ENCODE measurements around the gene UNK. TPM values are rescaled to one million over a fixed set of nuclear protein-coding genes. Genes with fewer than 3 reads are reported as not detected.

The UNK gene
- total and polyA plus RNA-seq, 10 donors = 19.0 to 53.8 (median 46.2) TPM

GRCh38 chr17:75783069-75783783, 1.4 kb upstream of the UNK start:
- peak overlapping the region in 1 of 8 donors; percentile 75 for H3K4me3 ChIP-seq
- peaks cover 44 to 85% (median 66%) of the 10 kb centered on the region in 6 donors for H3K4me1 ChIP-seq
- H3K36me3 ChIP-seq = peaks cover 0 to 9% (median 8%) of the 10 kb centered on the region in 6 donors
- TF ChIP-seq CTCF (IDR thresholded peaks at IDR 0.05 in 8 of 11, conservative IDR thresholded peaks at IDR 0.05 in 3 of 11) (peak; percentile 41 to 80 (median 74)), POLR2A (IDR thresholded peaks at IDR 0.05) (no peak)
- no peaks in the 10 kb centered on the region for H3K27me3 ChIP-seq (replicated peaks in 1 of 7)
- no peak for DNase-seq
- H3K9me3 ChIP-seq = no peaks in the 10 kb centered on the region
- peak overlapping the region; percentile 98 to 100 (median 99) for H3K27ac ChIP-seq
- intact Hi-C loops (cut with DNase I; ENCODE audit: low total_unique reads) = no loop called here
- WGBS, 5 donors = 2 to 7% (median 4%) methylated on average over 6 of the region's 6 CpGs

DNA sequence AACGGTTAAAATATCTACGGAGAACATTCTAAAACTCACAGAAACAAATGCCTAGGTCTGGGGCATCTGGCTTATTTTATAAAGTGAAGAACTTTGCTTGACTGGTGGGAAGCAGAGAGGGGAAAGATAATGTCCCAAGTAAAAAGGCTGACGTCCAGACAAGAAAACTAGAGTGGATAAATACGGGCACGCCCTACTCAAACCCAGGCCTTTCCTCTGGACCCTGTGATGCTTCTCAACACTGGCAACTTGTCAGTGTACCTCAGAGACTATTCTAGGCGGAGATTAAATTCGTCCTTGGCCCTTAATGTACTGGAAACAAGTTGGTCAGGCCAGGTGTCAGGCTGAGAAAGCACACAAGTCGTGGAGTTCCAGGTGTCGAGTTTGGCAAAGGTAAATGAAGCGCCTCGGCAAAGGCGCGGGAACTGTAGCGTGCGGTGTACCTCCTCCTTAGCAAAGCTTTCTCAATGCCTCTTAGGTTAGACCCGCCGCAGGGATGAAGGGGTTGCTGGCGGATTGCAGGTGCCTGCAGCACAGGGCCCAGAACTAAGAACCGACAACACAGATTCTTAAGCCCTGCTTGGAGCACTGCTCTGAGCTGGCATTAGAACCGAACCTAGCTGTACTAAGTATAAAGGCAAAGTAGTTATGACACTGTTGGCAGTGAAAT, 668 bp upstream of the UNK start:
- Histone ChIP-seq H3K27ac (peak overlapping the region; percentile 98 to 100 (median 99)), H3K4me3 (peak overlapping the region; percentile 20 to 75 (median 46)), H3K36me3 (peaks cover 0 to 2% (median under 1%) of the 10 kb centered on the region in 6 donors), H3K4me1 (peaks cover 47 to 87% (median 63%) of the 10 kb centered on the region in 6 donors), H3K27me3 (replicated peaks in 1 of 7) (no peaks in the 10 kb centered on the region), H3K9me3 (no peaks in the 10 kb centered on the region)
- DNase-seq = peak; percentile 89
- 53 to 66% (median 60%) methylated on average over 20 of the region's 20 CpGs for WGBS, 5 donors
- no peak for TF ChIP-seq CTCF (IDR thresholded peaks at IDR 0.05 in 8 of 11, conservative IDR thresholded peaks at IDR 0.05 in 3 of 11)
- no peak for TF ChIP-seq POLR2AphosphoS5 (IDR thresholded peaks at IDR 0.05)
- no peak for TF ChIP-seq POLR2A (IDR thresholded peaks at IDR 0.05)
- intact Hi-C loops (cut with DNase I; ENCODE audit: low total_unique reads) = no loop called here

- Histone ChIP-seq H3K27me3 (replicated peaks in 1 of 7) (no peaks in the 10 kb centered on the region), H3K9me3 (no peaks in the 10 kb centered on the region), H3K27ac (peak overlapping the region; percentile 98 to 100 (median 99)), H3K4me3 (peak overlapping the region; percentile 20 to 75 (median 50)), H3K36me3 (peaks cover 0 to 3% (median 0%) of the 10 kb centered on the region in 6 donors), H3K4me1 (peaks cover 45 to 94% (median 59%) of the 10 kb centered on the region in 6 donors)
- peak in 2 of 3 donors; percentile 11 to 62 for TF ChIP-seq POLR2A (IDR thresholded peaks at IDR 0.05)
- TF ChIP-seq CTCF (IDR thresholded peaks at IDR 0.05 in 8 of 11, conservative IDR thresholded peaks at IDR 0.05 in 3 of 11) = peak in 1 of 11 experiments; percentile 6
- peak; percentile 93 to 97 (median 93) for TF ChIP-seq POLR2AphosphoS5 (IDR thresholded peaks at IDR 0.05)
- intact Hi-C loops (cut with DNase I; ENCODE audit: low total_unique reads) = no loop called here
- peak; percentile 87 for DNase-seq
- 7 to 14% (median 11%) methylated on average over 30 to 43 of the region's 43 CpGs for WGBS, 5 donors
These were observed 647 bp downstream of the UNK start for GRCh38 chr17:75785016-75785890.

All from spleen (tissue), 11 donors.